Stimulated activated CD8-positive, alpha-beta memory T cell treated with anti-CD3 and anti-CD28 coated beads, Interleukin-4, amount 100 ng/mL, for 24 hours (primary cell): Measurements from ENCODE around the gene OPCML.

Experiments
- DNase-seq: peaks from one replicate; pipeline ENCODE4 v3.0.0-alpha.2; 2020; ENCODE audit warnings: low read depth

Gene OPCML

GRCh38 chr11:132980670-132981069 is 551.6 kb downstream of the OPCML start:
- DNase-seq = no peak

DNA sequence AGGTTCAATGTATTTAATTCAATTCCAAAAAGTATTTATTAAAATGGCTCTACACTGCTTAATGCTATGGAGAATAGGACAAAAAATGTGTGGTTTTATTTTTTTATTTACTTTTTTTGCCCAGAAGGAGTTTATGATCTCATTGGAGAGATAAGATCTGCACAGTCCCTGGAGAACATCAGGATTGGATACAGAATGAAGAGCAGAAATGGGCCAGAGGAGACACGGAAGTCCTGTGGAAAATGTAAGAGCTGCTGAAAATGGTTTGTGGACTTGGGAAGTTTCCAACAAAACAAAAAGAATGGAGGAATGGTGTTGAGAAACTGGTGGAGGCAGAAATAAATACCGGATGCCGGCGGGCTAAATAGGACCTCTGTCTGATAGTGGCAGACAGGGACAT is 554.6 kb downstream of the OPCML start:
- no peak for DNase-seq

DNA sequence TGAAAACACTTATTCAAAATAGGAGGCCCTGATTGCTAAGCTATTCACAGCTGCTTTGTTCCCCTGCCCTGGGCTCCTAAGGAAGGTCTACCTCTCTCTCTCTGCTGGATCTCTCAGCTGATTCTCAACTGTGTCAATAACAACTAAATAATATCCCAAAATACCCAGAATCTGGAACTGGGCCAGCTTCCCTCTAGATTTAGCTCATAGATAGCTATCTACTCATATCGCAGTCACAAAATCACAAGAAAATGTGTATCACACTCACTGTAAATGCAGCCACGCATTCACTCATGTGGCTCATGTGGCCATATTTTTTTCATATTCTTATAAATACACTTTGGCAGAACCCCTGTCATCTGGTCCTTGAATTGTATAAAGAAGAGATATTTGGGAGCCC is 555.1 kb downstream of the OPCML start:
- DNase-seq = no peak

GRCh38 chr11:132976115-132976514 is 556.2 kb downstream of the OPCML start:
- DNase-seq = no peak

DNA sequence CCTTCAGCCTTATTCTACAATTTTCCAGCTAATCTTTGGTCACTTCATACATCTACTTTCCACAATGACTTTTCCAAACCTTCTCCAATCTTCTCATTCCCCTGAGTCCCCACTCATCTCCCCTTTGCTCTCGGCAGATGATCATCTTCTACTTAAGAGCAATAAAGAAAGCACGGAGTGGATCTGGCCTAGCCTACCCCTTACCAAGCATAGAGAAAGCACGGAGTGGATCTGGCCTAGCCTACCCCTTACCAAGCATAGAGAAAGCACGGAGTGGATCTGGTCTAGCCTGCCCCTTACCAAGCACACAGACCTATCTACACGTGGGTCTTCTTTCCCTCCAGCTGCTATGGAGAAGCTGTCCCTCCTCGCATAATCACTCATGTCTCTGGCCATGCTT is 558.6 kb downstream of the OPCML start:
- DNase-seq = no peak

DNA sequence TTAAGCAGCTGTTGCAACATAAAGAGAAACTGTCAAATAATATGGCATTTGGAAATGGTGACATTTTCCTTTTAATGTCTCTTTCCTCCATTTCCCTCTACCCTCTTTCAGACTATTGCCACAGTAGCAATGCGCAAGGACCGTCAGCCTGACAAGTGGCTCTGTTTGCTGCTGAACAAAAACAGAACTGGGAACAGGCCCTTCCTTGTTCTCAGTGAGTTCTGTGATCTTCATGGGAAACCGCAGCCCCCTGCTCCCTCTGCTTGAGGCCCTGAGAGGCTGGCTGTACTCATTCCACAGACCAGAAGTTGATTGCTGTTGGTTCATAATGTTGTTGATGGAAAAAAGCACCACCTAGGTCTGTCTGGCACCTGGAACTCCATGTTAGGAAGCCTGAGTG is 559.7 kb downstream of the OPCML start:
- DNase-seq = no peak

DNA sequence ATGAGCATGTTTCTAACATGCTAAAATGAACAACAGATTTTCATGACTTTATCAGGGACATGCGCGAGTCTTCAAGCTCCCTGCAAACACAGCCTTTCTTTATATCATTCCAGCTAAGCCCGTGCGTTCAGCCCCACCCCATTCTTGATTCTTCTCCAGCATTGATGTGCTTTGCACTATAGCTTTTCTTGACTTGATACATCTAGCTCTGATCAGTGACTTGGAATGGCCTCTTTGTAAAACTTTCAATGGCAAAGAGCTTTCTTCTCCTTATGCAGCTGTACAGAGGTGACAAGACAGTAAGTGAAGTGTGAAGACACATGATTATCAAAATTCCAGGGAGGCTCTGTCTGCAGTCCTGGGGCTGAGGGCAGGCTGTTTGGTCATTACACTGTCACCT is 561.0 kb downstream of the OPCML start:
- no peak for DNase-seq

DNA sequence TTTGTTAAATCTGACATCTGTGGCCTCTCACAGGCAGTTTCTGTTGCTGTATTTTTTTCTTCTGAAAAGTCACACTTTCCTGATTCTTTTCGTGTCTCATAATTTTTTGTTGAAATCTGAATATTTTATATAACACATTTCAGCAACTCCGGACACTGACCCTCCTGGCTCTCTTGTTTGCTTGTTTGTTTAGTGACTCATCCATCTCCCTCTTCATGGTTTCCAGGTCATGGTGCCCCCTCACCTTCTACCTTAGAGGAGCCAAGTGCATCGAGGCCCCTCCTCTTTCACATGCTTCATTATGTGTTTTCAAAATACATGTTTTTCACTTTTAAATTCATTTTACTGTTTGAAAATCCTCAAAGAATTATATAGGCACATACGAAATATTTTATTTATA is 562.4 kb downstream of the OPCML start:
- no peak for DNase-seq

DNA sequence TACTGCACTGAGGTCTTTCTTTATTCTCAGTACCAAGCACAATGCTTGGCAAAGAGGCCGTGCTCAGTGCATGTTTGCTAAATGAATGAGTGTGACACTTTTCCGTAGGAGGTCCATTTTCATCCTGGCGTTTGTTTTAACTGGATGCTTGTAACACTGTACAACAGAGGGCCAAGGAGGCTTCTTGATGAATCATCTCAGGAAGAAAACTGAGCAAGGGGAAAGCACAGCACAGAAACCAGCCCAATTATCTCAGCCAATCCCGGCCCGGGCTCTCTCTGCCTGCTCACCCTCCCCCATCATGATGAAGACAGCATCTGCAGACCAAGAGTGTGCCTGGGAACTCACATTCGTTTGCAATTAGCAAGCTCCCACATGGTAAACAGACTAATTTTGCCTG is 570.3 kb downstream of the OPCML start:
- DNase-seq = no peak

DNA sequence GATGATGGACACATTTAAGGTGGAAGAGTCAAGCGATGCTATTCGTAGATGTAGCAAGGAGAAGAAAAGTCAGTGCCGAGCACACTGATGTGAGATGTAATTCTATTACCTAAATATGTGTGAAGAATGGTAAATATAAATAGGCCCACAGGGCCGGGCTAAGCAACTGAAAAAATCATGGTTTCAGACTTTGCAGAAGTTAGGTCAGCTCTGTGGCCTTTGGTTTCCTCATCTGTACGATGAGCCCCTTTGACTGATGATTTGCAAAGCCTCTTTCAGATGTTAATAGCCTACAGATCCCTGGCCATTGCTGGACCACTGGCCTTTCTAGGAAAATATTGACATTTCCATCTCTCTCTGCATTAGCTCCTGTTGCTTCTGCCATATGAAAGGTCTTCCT is 570.8 kb downstream of the OPCML start:
- DNase-seq = no peak

- DNase-seq = no peak
These were observed 571.8 kb downstream of the OPCML start for GRCh38 chr11:132960273-132961078.

- DNase-seq = no peak
These were observed 572.6 kb downstream of the OPCML start for GRCh38 chr11:132959693-132960092.

- DNase-seq = no peak
These were observed 574.4 kb downstream of the OPCML start for GRCh38 chr11:132957881-132958280.

DNA sequence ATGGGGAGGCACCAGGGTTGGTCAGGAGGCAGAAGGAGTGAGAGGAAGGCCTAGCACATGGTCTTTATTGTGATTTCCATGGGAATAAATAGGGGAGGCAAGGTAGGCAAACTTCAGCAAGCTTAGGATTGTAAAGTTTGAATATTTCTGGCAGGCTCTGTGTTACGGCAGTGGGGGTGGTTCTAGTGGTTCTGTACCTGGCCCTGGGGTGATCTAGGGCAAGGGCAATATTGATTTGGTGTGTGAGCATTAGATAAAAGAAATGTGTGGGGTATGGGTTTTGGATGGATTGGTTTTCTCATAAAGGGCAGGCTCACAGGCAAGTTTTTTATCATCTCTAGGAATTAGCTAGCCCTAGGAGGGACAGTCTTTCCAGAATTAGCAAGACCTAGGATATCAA is 584.0 kb downstream of the OPCML start:
- no peak for DNase-seq

DNA sequence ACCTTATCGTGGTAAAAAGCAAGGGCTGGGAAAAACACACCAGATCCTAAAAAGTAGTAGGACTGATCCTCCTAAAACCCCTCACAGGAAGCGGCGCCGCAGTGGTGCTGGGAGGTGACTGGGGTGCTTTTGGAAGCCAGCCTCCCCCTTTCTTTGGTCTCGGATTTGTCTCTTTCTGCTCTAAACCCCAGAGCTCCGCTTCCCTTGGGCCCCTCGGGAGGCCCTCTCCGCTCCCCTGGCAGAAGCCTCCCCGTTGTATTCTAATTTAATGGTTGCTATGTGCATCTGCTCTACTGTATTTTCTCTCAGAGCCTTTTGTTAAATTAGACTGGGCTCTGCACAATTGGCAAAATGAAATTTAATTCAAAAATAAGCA is 587.7 kb downstream of the OPCML start:
- no peak for DNase-seq

GRCh38 chr11:132943706-132944568 is 588.4 kb downstream of the OPCML start:
- DNase-seq = no peak

DNA sequence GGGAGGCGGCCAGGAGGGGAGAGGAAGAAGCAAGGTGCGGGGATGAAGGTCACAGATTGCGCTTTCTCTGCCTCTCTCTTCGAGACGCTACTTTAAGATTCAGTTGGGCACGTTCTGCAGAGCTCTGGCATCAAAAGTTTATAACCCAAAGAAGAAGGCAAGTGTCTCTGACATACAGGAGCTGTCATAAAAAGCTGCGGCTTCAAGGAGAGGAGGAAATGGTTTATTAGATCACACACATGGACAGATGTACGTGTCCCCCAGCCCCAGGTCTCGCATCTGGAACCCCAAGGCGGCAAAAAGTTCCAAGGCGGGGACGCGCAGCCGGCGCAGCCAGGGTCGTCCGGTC is 589.0 kb downstream of the OPCML start:
- DNase-seq = no peak

DNA sequence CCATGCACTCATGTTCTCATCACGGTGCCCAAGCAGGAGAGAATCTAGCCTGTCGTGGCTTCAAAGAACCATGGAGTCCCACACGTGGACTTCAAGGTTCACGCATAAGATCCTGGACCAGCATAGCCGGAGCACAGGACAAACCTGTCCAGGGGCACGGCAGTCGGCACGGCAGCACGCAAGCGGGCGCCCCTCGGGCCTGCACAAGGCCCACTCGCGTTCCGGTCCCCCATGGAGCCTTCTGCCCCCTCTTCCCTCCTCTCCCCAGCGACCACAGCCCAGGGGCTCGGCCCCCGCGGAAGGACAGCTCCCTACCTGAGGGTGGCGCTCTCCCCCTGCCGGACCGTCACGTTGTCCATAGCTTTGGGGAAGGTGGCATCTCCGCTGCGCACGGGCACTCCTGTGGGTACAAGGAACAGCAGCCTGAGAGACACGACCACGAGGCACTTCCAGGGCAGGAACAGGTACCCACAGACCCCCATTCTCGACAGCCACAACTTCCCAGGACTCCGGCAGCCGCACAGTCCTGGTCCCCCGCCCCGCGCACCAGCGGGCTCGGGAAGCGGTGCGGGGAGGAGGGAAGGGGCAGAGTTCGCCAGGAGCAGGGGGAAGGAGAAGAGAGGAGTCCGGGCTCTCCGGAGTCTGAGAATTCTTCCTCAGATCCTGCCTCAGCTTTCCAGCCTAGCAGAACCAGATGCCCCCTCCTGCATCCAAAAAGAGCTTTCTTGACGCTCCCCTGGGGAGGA is 589.5 kb downstream of the OPCML start:
- DNase-seq = no peak

DNA sequence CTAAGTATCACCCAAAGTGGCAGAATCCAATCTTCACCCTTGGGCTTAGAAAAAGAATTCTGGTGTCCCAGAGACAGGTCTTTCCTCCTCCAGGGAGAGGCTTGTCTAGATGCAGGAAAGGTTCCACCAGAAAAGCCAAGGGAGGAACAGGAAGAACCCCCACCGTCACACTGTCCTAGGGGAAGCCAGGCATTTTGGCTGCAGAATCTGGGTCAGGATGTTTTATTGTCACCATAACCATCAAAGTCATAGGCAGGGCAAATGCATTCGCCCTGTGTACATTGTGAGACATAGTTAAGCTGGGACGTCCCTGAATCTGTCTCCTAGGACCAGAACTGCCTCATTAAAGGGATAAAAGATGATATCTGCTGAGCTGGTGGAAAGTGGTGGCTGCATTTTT is 590.5 kb downstream of the OPCML start:
- DNase-seq = no peak

DNA sequence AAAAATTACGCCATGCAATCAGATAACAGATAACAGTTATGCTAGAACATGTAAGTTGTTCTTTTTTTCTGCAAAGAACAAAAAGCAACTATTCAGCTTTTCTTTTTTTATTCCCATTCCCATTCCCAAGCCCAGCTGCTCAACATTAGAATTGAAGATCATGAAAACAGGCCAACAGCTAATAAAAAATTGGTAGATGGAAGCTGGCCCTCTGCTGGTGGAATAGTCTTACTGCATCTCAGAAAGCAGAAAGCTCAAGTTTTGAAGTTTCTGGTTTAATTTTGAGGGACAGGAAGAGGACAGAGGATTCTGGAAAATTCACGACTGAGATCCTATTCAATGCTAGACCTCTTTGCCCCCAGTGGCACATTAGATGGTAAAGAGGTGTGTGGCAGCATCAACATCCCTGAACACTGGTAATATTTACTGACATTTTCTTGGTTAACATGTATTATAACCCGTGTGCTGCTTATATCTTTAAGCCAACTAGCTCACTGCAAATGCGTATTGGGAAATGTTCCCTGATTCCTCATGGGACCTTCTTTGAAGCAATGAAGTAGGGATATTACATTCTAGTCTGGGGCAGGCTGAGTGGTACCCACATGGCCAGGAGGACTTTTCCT is 591.2 kb downstream of the OPCML start:
- DNase-seq = no peak

GRCh38 chr11:132937016-132937415 is 595.3 kb downstream of the OPCML start:
- DNase-seq = no peak

GRCh38 chr11:132935383-132935782 is 596.9 kb downstream of the OPCML start:
- DNase-seq = no peak
